Fibroblast of lung (primary cell): Measurements from ENCODE around the gene RIN3.
A peak's percentile ranks its signal among the peaks of the same experiment; 100 is the strongest.

Experiments
- EZH2 ChIP-seq: IDR thresholded peaks from 2 replicates; pipeline ENCODE4 v1.5.1; 2012; ENCODE audit warnings: low read length, control low read depth, mild to moderate bottlenecking; ENCODE audit errors: missing control alignments
- TF ChIP-seq, protein P1 (sequence below), 2 donors: IDR thresholded peaks in 1 of 2; conservative IDR thresholded peaks in 1 of 2; 1 replicate in 1 of 2; 2 replicates in 1 of 2; pipeline ENCODE4 v1.5.1; 2011 to 2012; ENCODE audit warnings: low read length in 2 of 2, control low read depth in 1 of 2, inconsistent platforms in 1 of 2, low read depth in 1 of 2, mild to moderate bottlenecking in 1 of 2

DNA sequence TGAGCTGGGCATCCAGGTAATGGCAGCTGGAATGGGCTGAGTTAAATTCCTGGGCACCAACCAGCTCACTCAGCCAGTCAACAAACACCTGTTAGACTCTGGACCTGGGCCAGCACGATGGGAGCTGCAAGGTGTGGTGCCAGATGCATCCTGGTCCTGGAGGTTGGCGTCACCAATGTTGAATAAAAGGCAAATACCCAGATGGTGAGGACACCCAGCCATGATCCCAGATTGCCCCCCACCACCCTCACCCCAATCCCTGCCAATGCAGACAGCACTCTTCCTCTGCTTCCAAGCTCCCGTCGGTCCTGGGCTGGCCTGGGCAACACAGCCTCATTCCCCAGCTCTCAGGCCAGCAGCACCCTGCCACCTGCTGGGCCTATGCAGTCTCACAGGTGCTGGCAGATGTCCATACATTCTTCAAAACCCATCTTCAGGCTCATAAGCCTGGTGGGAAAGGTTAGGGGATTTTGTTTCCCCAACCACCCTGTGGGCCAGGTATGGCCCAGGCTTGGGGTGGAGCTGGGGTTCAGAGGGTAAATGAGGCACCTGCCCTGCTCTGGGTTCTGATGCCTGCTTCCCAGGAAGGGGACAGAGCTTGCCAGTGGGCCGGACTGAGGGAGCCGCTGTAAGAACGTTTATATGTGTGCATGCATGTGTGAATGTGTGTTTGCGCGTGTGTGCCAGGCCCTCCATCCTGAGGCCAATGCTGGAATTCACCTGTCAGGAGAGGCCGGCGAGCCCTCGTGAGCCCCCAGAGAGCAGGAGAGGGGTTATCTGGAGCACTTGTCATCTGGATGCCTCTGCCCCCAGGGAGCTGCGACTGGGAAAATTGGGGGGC lies 176.8 kb downstream of the RIN3 start:
- TF ChIP-seq, protein P1, sequence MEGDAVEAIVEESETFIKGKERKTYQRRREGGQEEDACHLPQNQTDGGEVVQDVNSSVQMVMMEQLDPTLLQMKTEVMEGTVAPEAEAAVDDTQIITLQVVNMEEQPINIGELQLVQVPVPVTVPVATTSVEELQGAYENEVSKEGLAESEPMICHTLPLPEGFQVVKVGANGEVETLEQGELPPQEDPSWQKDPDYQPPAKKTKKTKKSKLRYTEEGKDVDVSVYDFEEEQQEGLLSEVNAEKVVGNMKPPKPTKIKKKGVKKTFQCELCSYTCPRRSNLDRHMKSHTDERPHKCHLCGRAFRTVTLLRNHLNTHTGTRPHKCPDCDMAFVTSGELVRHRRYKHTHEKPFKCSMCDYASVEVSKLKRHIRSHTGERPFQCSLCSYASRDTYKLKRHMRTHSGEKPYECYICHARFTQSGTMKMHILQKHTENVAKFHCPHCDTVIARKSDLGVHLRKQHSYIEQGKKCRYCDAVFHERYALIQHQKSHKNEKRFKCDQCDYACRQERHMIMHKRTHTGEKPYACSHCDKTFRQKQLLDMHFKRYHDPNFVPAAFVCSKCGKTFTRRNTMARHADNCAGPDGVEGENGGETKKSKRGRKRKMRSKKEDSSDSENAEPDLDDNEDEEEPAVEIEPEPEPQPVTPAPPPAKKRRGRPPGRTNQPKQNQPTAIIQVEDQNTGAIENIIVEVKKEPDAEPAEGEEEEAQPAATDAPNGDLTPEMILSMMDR (conservative IDR thresholded peaks at IDR 0.05 in 1 of 2, IDR thresholded peaks at IDR 0.05 in 1 of 2; ENCODE audit: low read depth in 1 of 2, low read length in 2 of 2): peak; percentile 30 to 50
- TF ChIP-seq EZH2: no peak
